ENCODE data around the gene PLK2.
A peak's percentile ranks its signal among the peaks of the same experiment; 100 is the strongest.

PLK2 gene

DNA sequence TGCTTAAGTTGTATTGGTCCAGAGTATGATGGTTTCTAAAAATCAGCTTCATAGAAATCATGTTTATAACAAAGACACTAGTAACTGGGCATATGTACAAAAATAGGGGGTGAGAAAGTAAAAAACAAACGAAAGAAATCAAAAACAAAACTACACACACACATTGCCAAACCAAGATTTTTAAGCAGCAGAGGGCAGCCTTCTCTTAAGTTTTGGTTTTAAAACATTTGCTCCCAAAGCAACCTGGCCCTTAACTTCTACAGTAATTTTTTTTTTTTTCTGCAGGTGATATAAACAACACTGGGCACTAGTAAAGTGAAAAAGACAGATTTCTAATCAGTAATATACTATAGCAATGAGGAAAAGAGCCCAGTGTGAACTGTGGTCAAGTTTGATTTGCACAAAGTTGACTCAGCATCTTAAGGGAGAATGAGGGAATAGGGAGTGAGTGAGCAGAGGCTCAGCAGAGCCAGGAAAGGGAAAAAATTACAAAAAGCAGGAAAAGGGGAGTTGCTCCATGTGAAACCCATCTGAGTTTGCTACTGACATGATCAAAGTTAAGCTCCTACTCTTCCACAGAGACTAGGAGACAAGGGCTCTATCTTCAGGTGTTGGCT lies 18.0 kb upstream of the PLK2 start:
- no peak for DNase-seq

DNA sequence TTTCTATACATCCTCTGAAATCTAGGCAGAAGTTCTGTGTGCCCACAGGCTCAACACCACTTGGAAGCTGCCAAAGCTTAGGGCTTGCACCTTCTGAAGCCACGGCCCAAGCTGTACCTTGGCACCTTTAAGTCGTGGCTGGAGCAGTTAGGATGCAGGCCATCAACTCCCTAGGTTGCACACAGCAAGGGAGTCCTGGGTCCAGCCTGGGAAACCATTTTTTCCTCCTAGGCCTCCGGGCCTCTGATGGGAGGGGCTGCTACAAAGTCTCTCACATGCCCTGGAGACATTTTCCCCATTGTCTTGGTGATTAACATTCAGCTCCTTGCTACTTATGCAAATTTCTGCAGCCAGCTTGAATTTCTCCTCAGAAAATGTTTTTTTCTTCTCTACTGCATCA lies 15.5 kb upstream of the PLK2 start:
- DNase-seq, result no peak

DNA sequence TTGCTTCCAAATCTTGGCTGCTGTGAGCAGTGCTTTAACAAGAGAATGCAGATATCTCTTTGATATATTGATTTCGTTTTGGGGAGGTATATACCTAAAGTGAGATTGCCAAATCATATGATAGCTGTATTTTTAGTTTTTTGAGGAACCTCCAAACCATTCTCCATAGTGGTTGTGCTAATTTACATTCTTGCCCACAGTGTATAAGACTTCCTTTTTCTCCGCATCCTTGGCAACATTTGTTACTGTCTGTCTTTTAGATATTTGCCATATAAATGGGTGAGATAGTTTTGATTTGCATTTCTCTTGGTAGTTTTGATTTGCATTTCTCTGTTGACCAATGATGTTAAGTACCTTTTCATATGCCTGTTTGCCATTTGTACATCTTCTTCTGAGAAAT lies 10.0 kb upstream of the PLK2 start:
- DNase-seq, result no peak

DNA sequence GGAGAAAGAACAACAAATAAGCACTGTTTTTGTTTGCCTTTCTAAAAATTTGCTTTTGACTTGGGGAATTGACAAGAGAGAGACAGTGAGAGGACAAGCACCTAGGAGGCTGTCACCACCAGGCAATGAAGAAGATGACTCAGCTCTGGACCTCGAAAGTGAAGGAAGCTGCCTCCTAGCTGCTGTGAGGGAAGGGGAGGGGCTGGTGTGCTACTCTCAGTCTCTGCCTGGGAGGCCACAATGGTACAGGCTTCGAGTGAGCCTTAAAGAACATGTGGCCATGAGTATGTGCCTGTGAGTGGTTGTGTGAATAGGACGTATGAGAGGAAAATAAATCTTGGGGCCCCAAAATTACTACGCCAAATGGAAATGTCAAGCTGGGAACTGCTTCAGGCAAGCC lies 7.1 kb upstream of the PLK2 start:
- DNase-seq, result no peak

DNA sequence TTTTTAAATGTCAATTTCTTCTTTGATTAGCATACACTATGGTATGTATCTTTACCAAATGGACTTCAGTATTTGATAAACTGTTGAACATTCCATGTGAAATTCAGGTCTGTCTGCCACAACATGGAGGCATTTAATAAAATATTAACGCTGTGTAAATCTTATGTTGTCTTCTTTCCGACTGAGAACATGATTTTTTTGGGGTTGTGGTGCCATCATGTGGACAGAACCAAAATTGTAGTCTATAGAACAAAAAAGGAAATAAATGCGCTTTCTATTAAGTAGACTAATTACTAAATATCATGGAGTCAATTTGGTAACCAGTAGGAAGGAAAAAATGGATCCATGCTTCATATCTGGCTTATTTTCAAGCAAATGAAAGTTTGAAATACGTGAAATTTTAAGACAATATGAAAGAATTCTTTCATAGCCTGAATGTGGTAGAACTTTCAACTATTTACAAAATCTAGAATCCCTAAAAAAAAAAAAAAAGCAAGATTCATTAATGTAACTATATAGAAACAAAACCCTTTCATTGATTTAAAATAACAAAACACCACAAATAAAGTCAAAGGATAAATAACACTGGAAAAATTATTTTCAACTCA lies 2.8 kb upstream of the PLK2 start:
- peak; percentile 15 to 54 for DNase-seq

DNA sequence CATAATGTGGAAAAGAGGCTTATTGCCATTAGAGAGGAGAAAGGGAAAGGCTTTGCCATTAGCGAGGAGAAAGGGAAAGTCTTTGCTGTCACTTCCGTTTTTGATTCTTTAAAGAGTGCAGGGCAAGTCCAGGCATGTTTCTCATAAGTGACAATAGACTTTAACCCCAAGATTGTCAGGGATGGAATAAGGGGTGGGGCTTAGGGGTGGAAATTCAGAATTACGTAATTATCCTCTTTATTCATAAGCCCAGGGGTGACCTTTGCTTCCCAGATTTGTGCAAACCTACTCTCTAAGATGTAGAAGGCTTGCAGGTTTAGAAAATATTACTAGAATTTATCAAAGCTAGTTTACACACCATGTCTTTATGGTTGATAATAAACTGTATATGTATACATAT lies 2.3 kb upstream of the PLK2 start:
- DNase-seq, result no peak

DNA sequence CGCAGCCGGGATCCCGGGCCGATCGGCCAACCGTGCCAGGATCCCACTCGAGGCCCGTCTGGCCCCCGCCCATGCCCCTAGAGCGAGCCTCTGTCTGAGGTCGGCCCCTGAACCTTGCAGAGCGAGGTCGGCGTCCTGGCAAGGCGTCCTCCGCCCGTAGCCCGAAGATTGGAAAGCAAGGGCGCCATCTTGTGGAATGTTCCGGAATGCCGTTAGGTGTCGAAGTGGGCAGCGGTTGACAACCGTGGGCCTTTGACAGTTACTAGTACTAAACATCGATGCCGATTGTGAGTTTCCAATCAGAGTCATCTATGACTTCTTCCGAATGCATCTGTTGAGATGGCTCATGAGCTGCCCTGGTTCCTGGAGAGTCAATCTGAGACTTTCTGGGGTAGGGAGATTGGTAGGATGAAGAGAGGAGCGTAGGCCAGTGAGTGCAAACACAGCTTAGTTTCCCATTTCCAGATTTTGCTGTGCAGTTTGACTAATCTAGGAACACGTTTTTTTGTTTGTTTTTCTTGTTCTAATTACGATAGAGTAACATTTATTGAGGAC lies 923 bp upstream of the PLK2 start:
- DNase-seq, result peak; percentile 74 to 87

DNA sequence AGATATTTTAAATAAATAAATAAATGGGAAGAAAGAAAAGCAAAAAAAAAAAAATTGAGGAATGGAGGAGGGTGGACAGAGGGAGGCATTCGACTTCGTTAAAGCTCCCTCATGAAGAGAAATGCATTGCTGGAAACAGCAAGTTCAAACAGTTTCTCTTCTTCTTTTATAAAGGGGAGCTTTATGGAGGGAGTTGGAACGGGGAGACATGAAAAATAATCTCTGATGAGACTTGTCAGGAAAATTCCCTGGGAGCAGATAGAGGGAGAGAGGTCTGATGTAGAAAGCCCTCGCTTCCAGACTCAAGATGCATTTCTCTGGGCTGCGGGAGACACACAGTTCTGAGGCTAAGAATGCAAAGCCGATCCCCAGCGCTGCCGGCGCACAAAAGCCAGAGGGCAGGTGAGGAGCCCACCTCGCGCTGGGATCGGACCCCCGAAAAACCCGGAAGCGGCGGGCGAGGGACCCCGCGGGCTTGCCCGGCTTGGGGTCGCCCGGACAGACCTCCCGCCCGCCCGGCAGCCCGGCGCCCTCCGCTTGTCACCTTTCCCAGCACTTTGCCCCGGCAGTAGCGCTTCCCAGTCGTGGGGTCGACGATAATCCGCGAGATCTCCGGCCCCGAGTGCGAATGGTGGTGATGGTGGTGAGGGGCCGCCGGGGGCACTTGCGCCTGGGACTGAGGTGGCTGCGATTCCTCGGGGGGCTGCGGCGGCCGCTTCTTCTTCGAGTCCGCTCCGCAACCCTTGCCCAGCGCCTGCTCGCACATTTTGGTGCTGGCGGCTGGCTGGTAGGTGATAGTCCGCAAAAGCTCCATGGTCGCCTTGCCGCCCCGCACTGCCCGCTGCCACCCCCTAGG lies 512 bp downstream of the PLK2 start:
- no peak for DNase-seq

DNA sequence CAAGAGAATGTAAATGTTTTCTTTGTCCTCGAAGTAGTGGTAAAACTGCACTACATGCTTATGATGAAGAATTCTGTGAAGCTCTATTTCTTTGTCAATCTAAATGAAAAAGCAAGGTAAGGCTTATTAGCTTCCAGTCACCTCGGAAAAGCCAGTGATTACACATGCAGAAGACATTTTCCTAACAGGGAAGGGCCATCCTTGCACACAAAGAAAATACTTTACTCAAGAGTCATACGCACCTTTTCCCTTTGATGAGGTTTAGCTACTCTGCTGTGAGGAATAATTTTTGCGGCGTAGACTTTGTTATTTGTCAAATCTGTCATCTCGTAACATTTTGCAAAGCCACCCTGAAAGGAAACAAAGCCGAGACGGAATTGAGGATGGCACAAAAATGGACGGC lies 1.1 kb downstream of the PLK2 start:
- no peak for DNase-seq

DNA sequence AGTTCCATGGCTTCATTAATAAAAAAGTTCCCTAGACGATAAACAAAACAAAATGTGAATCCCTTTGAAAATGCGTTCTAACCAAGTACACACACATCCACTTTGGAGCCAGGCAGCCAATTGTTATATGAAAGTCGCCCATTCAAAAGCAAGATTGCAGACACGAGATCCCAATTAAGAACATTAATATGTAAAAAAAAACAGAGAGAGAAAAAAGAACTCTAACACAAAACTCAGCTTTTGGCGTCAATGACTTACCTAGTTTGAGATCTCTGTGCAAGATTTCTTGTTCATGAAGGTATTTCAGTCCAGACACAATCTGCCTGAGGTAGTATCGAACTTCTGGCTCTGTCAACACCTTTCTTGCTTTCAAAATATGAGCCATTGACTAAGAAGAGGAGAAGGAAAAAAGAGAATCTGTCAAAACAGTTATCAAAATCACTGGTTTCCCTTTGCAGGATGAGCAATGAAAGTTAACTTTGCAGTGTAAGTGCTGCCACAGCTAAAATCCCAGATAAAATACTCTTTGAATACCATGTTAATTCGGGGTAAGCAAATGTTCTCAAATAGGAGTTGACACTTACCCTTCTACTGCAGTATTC lies 1.6 kb downstream of the PLK2 start:
- DNase-seq, result no peak

DNA sequence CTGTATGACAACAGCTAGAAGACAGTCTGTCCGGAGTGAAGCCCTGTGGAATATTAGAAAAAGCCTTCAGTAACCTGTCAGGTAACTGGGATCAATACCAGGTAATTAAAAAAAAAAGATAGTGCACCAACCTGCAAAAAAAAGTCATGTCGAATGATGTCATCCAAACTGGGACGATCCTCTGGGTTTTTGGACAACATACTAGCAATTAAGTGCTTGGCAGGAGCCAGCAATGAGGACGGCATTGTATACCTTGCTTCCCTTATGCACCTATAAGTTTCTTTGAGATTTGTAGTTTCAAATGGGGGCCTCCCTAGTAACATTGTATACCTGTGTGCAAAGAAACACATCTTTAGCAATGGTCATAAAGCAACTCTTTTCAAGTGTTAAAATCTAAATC lies 2.8 kb downstream of the PLK2 start:
- no peak for DNase-seq

DNA sequence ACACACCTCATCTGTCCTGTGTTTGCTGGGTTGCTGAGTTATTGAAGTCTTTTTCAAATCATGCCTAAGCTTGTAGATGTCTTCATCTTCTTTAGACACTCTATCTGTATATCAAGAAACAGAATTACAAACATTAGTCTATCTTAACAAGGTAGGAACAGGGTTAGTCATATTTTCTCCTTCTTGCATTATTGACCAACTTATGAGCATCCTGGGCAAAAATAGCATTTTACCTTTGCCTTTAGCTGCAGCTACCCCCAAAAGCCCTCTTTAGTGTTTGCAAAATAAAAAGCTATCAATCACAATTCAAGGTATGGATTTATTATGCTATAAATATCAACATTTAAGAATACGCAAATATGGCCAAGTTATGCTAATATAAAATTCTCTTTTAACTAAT lies 3.4 kb downstream of the PLK2 start:
- DNase-seq, result no peak

DNA sequence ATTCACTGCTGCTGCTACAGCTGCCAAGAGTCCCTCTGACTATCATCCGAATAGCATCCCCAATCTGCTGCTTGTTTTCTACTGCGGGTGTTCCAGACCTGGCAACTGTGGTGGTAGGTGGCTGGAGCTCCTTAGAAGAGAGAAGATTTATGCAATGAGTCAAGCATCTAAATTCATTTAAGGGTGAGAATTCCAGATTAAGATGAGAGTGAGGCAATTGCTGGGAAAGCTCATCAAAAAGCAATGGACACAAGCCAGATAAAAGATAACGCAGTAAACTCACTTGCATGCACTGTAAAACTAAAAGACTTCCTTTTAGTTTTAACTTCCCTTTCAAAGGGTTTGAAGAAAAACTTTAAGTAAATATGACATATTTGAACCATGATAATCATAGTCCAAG lies 3.9 kb downstream of the PLK2 start:
- DNase-seq, result no peak

DNA sequence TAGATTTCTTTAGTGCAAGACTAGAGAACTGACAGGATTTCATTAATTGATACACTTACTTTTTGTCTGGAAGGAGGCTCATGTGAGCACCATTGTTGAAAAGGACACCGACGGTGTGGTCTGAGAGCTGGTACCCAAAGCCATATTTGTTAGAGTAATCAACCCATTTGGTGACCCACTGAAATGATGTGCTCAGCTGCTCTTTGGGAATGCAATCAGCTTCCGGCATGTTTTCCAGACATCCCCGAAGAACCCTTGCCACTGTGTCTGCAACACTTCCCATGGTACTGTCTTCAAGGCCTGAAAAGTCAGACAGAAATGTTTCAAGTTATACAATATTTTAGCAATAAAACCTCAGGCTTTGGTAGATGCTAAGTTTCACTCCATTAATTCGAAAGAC lies 4.4 kb downstream of the PLK2 start:
- no peak for DNase-seq

DNA sequence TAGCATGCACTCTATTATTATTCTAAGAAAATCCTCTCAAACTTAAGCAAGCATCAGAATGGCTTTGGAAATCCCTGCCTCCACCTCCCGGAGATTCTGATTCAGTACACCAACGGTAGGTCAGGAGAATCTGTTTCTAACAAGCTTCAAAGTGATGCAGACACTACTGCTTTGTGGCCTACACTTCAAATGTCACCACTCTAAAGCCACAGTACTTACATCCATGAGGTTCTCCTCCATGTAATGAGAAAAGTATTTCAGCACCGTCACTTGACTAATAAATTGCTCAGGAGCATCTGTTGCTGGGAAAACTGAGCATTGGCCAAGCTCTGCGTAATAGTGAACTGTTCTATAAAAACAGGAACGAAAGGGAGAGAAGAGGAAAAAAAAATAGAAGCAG lies 4.8 kb downstream of the PLK2 start:
- DNase-seq, result no peak

DNA sequence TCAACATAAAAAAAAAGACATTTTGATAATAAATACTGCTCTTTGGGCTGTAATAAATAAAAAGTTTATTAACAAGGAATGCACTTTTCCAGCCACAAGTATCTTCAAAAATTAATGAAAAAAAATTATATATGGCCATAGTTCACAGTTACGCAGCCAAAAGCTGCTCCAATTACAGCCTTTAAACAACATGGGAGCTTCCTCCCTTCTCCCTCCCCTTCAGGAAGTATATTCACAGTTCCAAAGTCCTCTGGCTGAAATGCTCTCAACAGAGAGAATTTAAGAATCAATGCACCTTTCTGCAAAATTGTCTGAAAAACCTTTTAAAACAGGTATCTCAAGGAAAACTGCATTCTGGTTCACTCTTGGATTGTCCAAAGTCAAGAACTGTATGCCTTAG lies 5.9 kb downstream of the PLK2 start:
- DNase-seq, result no peak

DNA sequence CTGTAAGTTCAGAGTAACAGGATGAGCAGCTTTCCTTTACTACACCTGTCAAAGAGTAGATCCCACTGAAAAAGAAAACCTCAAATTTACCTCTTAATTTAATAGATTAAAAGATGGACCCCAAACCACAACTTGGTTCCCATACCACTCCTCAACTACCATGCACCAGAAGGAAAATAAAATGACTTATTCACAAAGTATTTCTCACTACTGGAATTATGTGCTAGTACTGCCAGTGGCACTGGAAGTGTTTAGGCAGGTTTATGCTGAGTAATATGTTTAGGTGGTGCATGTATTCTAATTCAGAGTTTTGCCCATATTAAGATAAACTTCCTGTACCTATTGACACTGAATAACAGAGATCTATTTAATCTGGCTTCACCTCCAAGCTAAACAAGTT lies 6.6 kb downstream of the PLK2 start:
- DNase-seq, result no peak

DNA sequence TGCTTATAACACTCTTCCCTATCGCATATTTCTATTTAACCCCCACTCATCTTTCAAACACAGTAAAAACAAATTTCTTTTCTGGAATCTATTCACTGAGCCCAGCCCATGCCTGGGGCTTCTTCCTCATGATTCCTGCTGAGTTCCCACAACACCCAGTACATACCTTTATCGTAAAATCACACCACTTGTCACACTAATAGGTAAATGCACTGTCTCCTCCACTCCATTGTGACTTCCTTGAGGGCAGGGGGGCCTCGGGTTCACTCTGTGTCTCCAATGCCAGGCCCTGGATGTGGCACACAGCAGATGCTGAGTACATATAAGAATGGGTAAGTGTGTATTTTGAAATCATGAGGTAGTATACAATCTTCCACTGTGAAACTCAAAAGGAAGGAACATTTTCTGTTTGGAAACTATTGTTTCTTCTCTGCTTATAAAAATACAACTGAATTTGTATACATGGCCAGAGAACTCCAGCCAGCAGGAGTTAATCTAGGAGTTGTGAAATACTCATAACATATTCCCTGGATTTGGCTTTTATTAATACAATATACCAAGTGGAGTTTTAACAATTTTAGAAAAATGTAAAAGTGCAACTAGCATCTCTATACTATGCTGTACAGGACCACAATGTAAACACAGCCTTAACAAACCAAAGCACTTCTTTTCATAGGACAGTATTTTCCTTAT lies 7.2 kb downstream of the PLK2 start:
- no peak for DNase-seq

DNA sequence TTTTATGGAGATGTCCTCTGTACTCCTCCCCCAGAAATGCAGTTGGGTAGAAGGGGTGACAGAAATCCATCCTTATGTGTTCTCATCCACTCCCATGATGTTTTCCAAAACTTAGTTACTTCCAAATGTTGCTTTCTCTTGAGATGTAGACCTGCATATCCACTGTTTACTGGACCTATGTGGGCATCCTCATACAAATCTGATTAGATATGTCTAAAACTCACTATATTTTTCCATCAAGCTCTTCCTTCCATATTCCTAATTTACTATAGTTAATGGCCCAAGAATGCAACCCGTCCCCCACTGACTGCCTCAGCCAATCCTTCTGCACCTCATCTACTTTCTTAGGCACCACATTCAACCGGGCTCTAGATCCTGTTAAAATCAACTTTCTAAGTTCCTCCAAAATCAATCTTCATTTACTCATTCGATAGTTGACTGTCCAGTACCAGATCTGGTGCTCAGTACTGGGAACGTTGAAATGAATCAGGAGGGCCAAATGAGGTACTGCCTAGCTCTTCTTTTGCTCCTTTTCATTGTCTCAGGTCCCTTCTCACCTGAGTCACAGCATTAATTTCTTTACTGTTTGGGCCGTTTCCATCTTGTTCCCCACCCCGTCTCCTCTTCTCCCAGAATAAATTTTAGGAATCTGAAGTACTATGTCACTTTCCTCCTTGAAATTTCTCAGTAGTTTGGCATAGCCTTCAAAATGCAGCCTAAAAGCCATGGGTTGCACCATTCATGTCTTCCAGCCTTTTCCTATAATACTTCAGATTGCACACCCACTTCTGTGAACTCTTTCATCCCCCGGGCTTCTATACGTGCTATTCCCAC lies 7.9 kb downstream of the PLK2 start:
- no peak for DNase-seq

DNA sequence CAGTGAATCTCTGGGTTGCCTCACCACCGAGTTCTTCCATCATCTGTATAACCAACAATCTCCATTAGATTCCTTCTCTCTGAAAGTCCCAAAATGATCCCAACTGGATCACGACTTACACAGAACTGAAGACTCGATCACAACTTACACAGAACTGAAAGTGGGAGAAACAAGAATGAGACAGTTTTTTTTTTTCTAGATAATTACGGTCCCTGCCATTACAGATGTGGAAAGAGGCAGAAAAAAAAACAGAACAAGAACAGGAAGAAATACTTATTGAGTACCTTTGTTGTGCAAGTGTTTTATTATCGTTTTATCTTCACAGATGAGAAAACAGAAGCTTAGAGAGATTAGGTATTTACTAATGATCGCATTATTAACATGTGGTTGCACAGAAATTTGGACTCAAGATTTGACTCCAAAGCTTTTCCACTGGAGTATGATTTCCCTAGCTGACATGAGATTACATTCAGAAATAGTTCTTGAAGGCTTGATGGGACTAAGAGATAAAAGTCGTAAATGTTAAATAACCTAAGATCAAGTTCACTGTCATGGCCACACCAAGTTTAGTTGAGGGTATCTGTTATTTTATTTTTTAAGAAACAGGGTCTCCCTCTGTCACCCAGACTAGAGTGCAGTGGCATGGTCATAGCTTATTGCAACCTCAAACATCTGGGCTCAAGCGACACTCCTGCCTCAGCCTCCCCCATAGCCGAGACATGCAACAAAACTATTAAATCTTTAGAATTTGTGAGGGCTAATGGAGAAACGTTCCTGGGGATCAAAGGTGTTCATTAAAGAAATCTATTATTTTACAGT lies 8.9 kb downstream of the PLK2 start:
- no peak for DNase-seq

DNA sequence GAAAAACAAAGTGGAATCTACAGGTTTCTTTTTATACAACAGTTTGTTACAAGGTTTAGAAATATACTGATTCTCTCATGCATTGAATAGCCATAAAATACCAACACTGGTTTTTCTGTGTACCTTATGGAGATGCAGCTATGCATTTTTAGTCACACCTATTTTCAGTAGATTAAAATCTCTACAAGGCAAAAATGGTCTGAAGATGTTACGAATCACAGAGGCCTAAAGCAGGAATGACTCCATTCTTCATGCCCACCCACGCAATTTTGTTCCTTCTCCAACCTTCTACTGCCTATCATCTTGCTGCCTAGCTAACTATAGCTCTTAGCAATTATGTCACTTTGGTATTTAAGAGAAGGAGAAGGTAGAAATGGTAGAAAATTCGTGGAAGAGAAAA lies 9.9 kb downstream of the PLK2 start:
- DNase-seq, result no peak

Data from NCI-H446 (cell line).